H7 (cell line): ENCODE data around the gene C5orf34. TPM values are rescaled to one million over a fixed set of nuclear protein-coding genes. Genes with fewer than 3 reads are reported as not detected.
A peak's percentile ranks its signal among the peaks of the same experiment; 100 is the strongest.
"Not testable (repeated sequence)": the region's sequence is repeated elsewhere in the genome, so short reads cannot be mapped to it uniquely, and the experiment has no call there.

Experiments
- DNase-seq: peaks from one replicate; pipeline ENCODE4 v3.0.0; 2012
- H3K27me3 ChIP-seq: 2 replicates; pipeline ENCODE4 v1.6.0; 2011; ENCODE audit warnings: mild to moderate bottlenecking, low read length; ENCODE audit not compliant: control insufficient read depth, insufficient read depth
- H3K36me3 ChIP-seq: replicated peaks from 2 replicates; pipeline ENCODE4 v1.5.1; 2011; ENCODE audit warnings: low read length; ENCODE audit not compliant: control insufficient read depth, insufficient read depth
- H3K4me3 ChIP-seq: 2 replicates; pipeline ENCODE4 v1.5.1; 2011; ENCODE audit warnings: low read depth, mild to moderate bottlenecking, control low read depth, low read length, moderate library complexity; ENCODE audit not compliant: insufficient read depth
- total RNA-seq: library from RNA; depleted of rRNA; stranded (reverse); fragments of >200 nt; shearing (Covaris generic); gene quantifications from 2 replicates; pipeline ENCODE4 v1.2.3, GENCODE V29; 2014; rRNA removed

Gene C5orf34, protein sequence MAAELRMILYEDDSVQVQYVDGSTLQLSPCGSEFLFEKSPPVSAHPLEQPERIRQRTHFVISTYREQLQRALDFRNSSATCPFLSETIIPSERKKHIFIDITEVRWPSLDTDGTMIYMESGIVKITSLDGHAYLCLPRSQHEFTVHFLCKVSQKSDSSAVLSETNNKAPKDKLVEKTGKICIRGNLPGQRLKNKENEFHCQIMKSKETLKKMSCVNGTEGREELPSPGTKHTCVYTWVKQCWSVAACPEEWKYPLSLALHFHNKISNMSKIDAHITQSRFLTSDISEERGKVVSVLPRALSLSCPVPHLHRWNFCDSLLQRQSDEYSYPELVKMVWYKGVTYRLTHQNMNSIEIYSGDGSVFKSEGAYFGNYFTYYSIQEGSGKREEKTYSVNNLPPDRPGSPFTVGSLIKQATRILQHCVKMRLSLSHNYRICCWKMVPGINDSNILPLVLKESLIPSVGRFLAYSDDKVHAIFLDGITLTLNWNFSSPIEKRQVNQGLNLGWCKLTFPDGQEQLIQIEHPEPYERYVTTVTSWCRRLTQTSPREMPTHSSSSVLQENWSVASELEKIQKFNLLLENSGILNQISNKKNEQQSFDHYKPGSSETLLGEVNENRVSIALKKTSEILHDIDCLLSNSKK
- total RNA-seq, result 20.1 and 24.8 TPM in 2 replicates

DNA sequence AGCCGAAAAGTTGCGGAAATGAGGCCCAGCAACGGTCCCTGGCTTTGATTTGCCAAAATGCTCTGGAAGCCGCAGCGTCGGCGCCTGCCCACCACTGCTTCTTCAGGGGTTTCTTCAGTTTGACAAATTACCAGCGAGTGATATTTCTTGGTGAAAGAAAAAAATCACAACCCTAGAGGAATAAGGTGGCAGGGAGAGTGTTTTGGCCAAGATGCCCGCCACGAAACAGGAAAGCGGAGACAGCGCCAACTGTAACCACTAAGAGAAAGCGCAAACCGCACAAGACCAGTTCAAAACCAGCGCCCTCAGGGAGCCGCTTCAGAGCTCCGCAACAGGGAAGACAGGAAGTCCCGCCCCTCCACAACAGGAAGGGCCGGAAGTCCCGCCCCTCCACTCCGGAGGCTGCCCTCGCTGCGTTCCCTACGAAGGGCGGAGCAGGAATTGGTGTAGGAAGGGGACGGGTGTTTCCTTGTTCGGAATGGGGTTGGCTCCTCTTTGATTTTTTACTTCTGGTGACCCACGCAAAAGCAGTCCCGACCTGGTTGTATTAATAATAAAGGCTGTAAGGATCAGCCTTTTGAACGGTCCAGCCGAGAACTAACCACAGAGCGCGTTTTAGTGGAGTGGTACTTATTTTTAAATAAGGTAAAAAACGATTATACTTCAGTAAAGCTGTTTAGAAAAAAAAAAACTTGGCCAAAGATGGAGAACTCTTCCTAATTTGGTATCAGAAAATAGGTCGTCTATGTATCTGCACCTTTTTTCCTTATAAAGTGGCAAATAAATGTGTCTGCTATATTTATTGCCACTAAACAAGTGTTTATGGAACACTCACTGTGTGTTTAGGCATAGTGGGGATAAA is at the start of gene C5orf34:
Gene C5orf34 (minus strand): TSS at position 333 of the 862 bp plus-strand sequence. CDS start 5,809 bp downstream, outside the sequence.
- no peaks in the 10 kb centered on the region for H3K27me3 ChIP-seq
- DNase-seq, result peak; percentile 94
- peak within 1 kb of the TSS; percentile 58 for H3K4me3 ChIP-seq
- no peaks in the 10 kb centered on the region; the same call in 1 of the 2 replicates for H3K36me3 ChIP-seq

DNA sequence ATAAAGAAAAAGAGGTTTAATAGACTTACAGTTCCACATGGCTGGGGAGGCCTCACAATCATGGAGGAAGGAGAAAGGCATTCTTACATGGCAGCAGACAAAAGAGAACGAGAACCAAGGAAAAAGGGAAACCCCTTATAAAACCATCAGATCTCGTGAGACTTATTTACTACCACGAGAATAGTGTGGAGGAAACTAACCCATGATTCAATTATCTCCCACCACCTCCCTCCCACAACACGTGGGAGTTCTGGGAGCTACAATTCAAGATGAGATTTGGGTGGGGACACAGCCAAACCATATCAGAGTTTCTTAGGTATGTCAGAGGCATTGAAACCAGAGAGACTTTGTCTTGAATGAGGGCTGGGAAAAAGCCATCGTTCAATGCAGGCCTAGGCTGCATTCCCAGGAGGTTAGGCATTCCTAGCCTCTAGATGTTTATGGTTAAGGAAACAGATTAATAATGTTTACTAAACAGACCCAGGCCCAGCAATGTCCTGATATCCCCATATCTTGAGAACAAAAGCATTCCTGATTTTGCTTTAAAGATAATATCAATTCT is 49.4 kb upstream of the C5orf34 start:
- H3K27me3 ChIP-seq, result no peaks in the 10 kb centered on the region
- H3K4me3 ChIP-seq, result no peak overlapping the region
- no peaks in the 10 kb centered on the region for H3K36me3 ChIP-seq
- no peak for DNase-seq

DNA sequence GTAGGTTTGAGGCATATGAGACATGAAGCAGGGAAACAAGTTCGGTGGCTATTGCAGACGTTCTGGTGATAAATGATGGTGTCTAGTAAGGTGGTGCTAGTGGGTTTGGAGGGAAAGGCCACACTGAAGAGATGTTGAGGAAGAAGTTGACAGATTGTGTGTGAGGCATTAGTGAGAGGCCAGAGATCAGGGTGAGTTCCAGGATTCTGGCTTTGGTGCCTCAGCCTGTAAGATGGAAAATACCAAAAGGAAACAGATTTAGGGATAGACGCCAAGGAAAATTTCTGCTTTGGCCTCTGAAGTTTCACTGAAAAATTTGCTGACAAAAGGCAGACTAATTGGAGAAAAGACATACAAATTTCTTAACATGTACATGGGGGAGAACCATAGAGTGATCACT is 48.4 kb upstream of the C5orf34 start:
- no peaks in the 10 kb centered on the region for H3K36me3 ChIP-seq
- no peak overlapping the region for H3K4me3 ChIP-seq
- no peak for DNase-seq
- no peaks in the 10 kb centered on the region for H3K27me3 ChIP-seq

DNA sequence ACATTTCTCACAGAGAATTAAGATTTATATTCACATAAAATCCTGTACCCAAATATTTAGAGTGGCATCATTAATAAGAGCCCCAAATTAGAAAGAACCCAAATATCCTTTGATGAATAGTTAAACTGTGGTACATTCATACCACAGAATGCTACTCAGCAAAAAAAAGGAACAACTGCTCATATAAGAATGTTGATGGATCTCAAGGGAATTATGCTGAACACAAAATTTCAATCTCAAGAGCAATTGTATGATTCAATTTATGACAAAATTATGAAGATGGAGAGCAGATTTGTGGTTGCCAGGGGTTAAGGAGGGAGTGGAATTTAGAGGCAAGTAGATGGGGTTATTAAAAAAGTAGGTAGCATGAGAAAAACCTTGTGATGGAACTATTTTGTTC is 46.4 kb upstream of the C5orf34 start:
- Histone ChIP-seq H3K36me3 (no peaks in the 10 kb centered on the region), H3K27me3 (no peaks in the 10 kb centered on the region), H3K4me3 (no peak overlapping the region)
- DNase-seq, result no peak

DNA sequence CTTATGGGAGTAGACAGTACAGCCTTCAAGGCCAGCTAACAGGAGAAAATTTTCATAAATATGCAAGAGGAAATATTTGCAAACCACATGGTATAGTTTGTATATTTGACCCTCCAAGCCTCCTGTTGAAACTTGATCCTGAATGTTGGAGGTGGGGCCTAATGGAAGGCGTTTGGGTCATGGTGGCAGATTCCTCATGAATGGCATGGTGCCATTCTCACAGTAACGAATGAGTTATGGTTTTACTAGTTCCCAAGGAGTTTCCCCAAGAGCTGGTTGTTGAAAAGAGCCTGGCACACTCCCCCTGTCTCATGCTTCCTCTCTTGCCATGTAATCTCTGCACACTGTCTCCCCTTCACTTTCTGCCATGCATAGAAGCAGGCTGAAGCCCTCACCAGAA is 45.2 kb upstream of the C5orf34 start:
- H3K27me3 ChIP-seq, result no peaks in the 10 kb centered on the region
- DNase-seq, result no peak
- H3K36me3 ChIP-seq, result no peaks in the 10 kb centered on the region
- no peak overlapping the region for H3K4me3 ChIP-seq

DNA sequence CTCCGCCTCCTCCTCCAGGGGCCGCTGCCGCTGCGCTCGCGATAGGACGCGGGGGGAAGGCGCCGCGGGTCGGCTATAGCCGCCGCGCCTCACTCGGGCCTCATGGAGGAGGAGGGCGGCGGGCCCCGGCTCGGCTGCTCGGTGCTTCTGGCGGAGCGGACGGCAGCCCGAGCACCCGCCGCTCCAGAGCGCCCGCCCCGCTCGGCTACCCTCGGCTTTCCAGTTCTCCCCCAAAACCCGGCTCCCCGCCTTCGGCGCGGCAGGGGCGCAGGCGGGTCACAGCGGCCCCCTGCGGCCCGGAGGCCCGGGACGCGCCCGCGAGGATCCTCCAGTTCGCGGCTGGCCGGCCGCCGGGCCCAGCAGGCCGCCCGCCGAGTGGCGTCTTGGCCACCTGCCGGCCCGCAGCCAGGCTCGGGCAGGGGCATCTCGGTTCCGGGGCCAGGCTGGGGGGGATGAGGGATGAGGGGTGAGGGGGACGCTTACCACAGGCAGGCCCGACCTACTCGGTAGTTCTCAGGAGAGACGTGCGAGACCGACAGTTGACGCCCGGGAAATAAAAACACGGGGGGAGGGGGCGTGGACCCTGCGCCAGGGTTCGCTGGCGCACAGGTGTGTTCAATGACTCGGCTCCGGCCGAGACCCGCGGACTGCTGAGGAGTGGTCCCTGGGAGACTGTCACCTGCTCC is 42.1 kb upstream of the C5orf34 start, which contains the start of gene PAIP1:
Gene PAIP1 (minus strand): TSS at position 221 of the 686 bp plus-strand sequence. CDS start 231 bp downstream, outside the sequence.
- Histone ChIP-seq H3K27me3 (no peaks in the 10 kb centered on the region), H3K36me3 (peaks cover 4% of the 10 kb centered on the region), H3K4me3 (peak within 1 kb of the TSS; percentile 81)
- peak; percentile 90 for DNase-seq

DNA sequence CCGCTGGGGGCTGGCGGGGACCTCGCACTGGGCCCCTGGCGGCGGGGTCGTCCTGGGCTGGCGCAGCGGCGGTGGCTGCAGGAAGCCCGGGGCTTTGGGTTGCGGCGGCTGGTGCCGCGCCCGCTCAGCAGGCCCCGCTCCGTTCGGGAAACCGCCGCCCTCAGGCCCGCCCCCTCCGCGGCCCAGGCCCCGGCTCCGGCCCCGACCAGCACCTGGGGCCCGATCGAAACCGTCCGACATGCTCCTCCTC is 41.6 kb upstream of the C5orf34 start:
- not testable (repeated sequence) for H3K27me3 ChIP-seq, H3K36me3 ChIP-seq, DNase-seq
- H3K4me3 ChIP-seq, result peak overlapping the region; percentile 81

DNA sequence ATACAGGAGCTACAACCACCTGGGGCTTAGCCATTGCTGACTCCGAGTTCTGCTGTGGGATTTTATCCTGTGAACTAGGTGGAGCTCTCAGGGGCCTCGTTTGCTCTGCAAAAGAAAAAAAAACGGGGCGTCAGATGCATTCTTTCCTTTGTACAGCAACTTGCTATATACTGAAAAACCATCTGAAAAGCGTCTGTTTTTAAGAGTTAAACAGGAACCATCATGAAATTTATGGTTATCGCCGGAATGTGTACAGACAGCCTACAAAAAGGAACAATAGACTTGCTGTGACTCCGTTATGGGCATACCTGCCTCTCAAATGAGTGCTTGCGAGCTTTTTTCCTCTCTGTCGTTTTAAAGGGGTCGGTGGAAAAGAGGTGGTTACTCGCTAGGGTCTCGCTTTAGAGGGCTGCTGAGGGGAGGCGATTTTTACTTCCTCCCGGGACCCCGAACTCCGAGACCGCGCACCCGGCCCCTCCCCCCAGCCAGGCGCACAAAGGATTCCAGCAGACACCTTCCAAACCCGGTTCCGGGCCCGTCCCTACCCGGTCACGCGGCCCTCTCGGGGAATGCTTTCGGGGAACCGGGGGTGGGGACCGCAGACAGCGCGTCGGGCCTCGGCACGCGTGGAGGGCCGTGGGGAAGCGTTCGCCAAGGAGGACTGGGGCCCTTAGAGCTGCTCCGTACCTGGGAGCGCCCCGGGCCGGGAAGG is 41.1 kb upstream of the C5orf34 start:
- peak; percentile 82 for DNase-seq
- Histone ChIP-seq H3K27me3 (no peaks in the 10 kb centered on the region), H3K36me3 (peaks cover 4% of the 10 kb centered on the region), H3K4me3 (peak overlapping the region; percentile 81)

DNA sequence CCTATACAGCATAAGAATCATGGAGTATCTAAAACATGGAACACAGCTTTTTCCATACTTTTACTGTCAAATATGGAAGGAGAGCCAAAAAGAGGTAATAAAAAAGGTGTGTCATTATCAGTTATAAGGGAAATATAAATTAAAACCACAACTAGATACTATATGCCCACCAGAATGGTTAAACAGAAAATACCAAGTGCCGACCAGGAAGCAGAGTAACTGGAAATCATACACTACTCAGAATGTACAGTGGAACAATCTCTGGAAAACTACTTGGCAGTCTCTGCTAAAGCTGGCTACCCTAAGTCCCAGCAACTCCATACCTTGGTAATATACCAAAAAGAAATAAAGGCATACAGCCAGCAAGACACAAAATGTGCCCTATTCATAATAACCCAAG is 39.5 kb upstream of the C5orf34 start:
- DNase-seq, result no peak
- Histone ChIP-seq H3K4me3 (no peak overlapping the region), H3K36me3 (peaks cover 4% of the 10 kb centered on the region), H3K27me3 (no peaks in the 10 kb centered on the region)

DNA sequence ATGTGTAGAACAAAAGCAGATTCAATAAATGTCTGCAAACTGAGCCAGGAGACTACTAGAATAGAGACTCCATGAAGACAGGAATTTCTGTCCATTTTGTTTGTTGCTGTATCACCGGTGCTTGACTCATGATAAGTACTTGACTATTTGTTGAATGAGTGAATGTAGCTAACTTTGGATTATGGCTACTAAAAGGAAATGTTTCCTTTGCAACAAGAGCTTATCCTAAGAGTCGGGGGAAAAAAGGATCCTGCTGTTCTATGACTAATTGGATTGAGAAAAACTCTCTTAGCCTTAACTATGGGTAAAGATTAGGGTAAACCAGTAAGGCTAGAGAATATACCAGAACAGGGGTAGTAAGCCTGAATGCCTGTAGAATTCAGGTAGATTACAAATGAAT is 38.4 kb upstream of the C5orf34 start:
- Histone ChIP-seq H3K36me3 (peaks cover 5% of the 10 kb centered on the region), H3K27me3 (no peaks in the 10 kb centered on the region), H3K4me3 (no peak overlapping the region)
- DNase-seq, result no peak

DNA sequence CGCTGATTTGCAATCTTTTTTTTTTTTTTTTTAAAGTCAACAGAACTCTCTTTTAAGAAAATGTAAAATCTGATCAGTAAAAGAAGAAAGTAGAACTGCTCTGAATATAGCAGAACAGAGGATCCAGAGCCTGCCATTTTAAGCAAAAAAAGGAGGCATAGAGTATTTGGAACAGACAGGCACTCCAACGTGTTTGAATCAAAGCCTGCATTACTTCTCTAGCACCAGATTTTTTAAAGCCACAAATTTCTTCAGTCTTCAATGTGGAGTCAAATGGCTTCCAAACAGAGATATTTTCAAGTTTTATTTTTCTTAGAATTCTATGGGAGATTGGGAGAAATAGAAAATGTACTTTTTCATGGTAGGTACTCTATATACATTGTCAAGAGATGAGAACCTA is 36.8 kb upstream of the C5orf34 start:
- DNase-seq, result no peak
- peaks cover 11% of the 10 kb centered on the region for H3K36me3 ChIP-seq
- H3K4me3 ChIP-seq, result no peak overlapping the region
- H3K27me3 ChIP-seq, result no peaks in the 10 kb centered on the region

DNA sequence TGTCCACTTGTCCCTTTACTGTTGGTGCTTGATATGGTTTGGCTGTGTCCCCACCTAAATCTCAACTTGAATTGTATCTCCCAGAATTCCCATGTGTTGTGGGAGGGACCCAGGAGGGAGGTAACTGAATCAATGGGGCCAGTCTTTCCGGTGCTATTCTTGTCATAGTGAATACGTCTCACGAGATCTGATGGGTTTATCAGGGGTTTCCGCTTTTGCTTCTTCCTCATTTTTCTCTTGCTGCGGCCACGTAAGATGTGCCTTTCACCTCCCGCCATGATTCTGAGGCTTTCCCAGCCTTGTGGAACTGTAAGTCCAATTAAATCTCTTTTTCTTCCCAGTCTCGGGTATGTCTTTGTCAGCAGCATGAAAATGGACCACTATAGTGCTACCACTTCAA is 34.3 kb upstream of the C5orf34 start:
- H3K4me3 ChIP-seq, H3K27me3 ChIP-seq, DNase-seq: not testable (repeated sequence)
- H3K36me3 ChIP-seq, result peaks cover 19% of the 10 kb centered on the region

DNA sequence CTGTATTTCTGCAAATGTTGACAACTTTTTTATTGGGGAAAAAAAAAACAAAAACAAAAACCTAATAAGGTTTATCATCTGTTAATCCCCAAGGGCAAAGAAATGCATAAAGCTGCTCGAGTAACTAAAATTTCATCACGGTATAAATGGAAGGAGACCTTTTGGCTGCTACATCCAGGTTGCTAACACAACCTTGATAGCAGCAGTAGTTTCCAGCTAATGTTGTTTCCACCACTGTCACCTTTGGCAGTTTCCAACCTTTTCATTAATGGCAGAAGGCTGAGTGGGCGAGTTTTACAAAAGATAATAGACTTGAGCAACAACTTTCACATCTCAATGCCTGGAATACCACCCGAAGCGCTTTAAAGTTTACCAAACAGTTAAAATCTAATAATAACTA is 33.4 kb upstream of the C5orf34 start:
- no peak overlapping the region for H3K4me3 ChIP-seq
- H3K27me3 ChIP-seq, result no peaks in the 10 kb centered on the region
- peaks cover 19% of the 10 kb centered on the region for H3K36me3 ChIP-seq
- no peak for DNase-seq
